Smooth muscle cell (in vitro differentiated cells): ENCODE data around the gene TNFRSF4. TPM values are rescaled to one million over a fixed set of nuclear protein-coding genes. Genes with fewer than 3 reads are reported as not detected.

Experiments
- DNase-seq: peaks from one replicate; lab custom pipeline; 2025; ENCODE audit not compliant: unreplicated experiment; lab: John Stamatoyannopoulos, UW
- H2AFZ ChIP-seq: fragments of 200-600 bp; sonication (generic); 2 replicates; pipeline ENCODE4 v1.6.0; 2016; ENCODE audit warnings: antibody characterized with exemption, low read depth, mild to moderate bottlenecking
- H3F3A ChIP-seq: fragments of 200-600 bp; sonication (generic); 2 replicates; pipeline ENCODE4 v1.6.0; 2017; ENCODE audit warnings: antibody characterized with exemption, low read depth
- H3K27ac ChIP-seq: fragments of 200-600 bp; sonication (generic); 2 replicates; pipeline ENCODE4 v1.5.1; 2016; ENCODE audit warnings: low read depth, mild to moderate bottlenecking
- H3K27me3 ChIP-seq: fragments of 200-600 bp; sonication (generic); 2 replicates; pipeline ENCODE4 v1.6.1; 2016; ENCODE audit warnings: low read depth, mild to moderate bottlenecking
- H3K36me3 ChIP-seq: fragments of 200-600 bp; sonication (generic); 2 replicates; pipeline ENCODE4 v1.5.1; 2016; ENCODE audit warnings: low read depth
- H3K4me1 ChIP-seq: fragments of 200-600 bp; sonication (generic); 2 replicates; pipeline ENCODE4 v1.5.1; 2016; ENCODE audit warnings: low read depth
- H3K4me2 ChIP-seq: fragments of 200-600 bp; sonication (generic); 2 replicates; pipeline ENCODE4 v1.6.0; 2016; ENCODE audit warnings: mild to moderate bottlenecking
- H3K4me3 ChIP-seq: fragments of 200-600 bp; sonication (generic); 2 replicates; pipeline ENCODE4 v1.5.1; 2016; ENCODE audit warnings: mild to moderate bottlenecking
- H3K79me2 ChIP-seq: fragments of 200-600 bp; sonication (generic); 2 replicates; pipeline ENCODE4 v1.6.0; 2016; ENCODE audit warnings: low read depth, mild to moderate bottlenecking
- H3K9ac ChIP-seq: fragments of 200-600 bp; sonication (generic); 2 replicates; pipeline ENCODE4 v1.6.0; 2016; ENCODE audit warnings: low read depth
- H3K9me3 ChIP-seq: fragments of 200-600 bp; sonication (generic); replicated peaks from 2 replicates; pipeline ENCODE4 v1.5.1; 2016; ENCODE audit warnings: low read depth
- H4K20me1 ChIP-seq: fragments of 200-600 bp; sonication (generic); 2 replicates; pipeline ENCODE4 v1.6.0; 2016; ENCODE audit warnings: low read depth
- CTCF ChIP-seq: fragments of 200-600 bp; sonication (generic); IDR thresholded peaks from 2 replicates; pipeline ENCODE4 v1.5.1; 2017; ENCODE audit warnings: borderline replicate concordance, mild to moderate bottlenecking, antibody characterized with exemption; ENCODE audit not compliant: insufficient read depth, poor library complexity, severe bottlenecking
- WGBS: methylation state at CpG from one replicate; pipeline ENCODE4 v1.1.7; 2016; ENCODE audit warnings: low lambda C conversion rate; 5-methylcytosine and 5-hydroxymethylcytosine counted together
- polyA plus RNA-seq: library from polyadenylated mRNA; unstranded; fragments of >200 nt; fragmentation: Nextera tagmentation; extraction: Ambion mirVana; gene quantifications from 2 replicates; pipeline ENCODE4 v1.2.1, GENCODE V29; 2016
- total RNA-seq: library from RNA; depleted of rRNA; stranded (reverse); fragments of >200 nt; gene quantifications from 2 replicates; pipeline ENCODE4 v1.2.3, GENCODE V29; 2014

The TNFRSF4 gene
- total and polyA plus RNA-seq, 2 experiments from 2014 or later = not detected

- 94% methylated on average over 24 of the region's 39 CpGs for WGBS
- Histone ChIP-seq H3K4me1 (no peaks in the 10 kb centered on the region), H3K4me3 (no peak overlapping the region), H3F3A (no peaks in the 10 kb centered on the region), H3K9me3 (no peaks in the 10 kb centered on the region), H4K20me1 (no peaks in the 10 kb centered on the region), H3K79me2 (no peaks in the 10 kb centered on the region), H3K27me3 (no peaks in the 10 kb centered on the region), H3K36me3 (no peaks in the 10 kb centered on the region), H2AFZ (no peak overlapping the region), H3K27ac (no peak overlapping the region), H3K9ac (no peak overlapping the region), H3K4me2 (no peak overlapping the region)
- no peak for DNase-seq
- no peak for TF ChIP-seq CTCF
Measured at GRCh38 chr1:1182491-1183220, 31.3 kb downstream of the TNFRSF4 start.

GRCh38 chr1:1181938-1182410 is 32.0 kb downstream of the TNFRSF4 start:
- Histone ChIP-seq H3F3A (no peaks in the 10 kb centered on the region), H4K20me1 (no peaks in the 10 kb centered on the region), H2AFZ (no peak overlapping the region), H3K4me2 (no peak overlapping the region), H3K79me2 (no peaks in the 10 kb centered on the region), H3K27me3 (no peaks in the 10 kb centered on the region), H3K4me1 (no peaks in the 10 kb centered on the region), H3K36me3 (no peaks in the 10 kb centered on the region), H3K9me3 (no peaks in the 10 kb centered on the region), H3K27ac (no peak overlapping the region), H3K9ac (no peak overlapping the region), H3K4me3 (no peak overlapping the region)
- WGBS = 86% methylated on average over 21 of the region's 21 CpGs
- DNase-seq = no peak
- no peak for TF ChIP-seq CTCF

GRCh38 chr1:1181129-1181937 is 32.6 kb downstream of the TNFRSF4 start:
- WGBS = 90% methylated on average over 23 of the region's 26 CpGs
- Histone ChIP-seq H3K79me2 (no peaks in the 10 kb centered on the region), H2AFZ (no peak overlapping the region), H3K36me3 (no peaks in the 10 kb centered on the region), H3K4me1 (no peaks in the 10 kb centered on the region), H3F3A (no peaks in the 10 kb centered on the region), H3K9me3 (no peaks in the 10 kb centered on the region), H3K4me3 (no peak overlapping the region), H3K27me3 (no peaks in the 10 kb centered on the region), H3K4me2 (no peak overlapping the region), H4K20me1 (no peaks in the 10 kb centered on the region), H3K27ac (no peak overlapping the region), H3K9ac (no peak overlapping the region)
- DNase-seq = no peak
- TF ChIP-seq CTCF = no peak
